HL-60/S4 treated with phorbol 12-myristate 13-acetate at 8.2 ng/mL for 4 days and 3 days (cell line): ENCODE data around the gene MAD1L1.

Experiments used
- in situ Hi-C: fragments of 300-500 bp; cut with MboI; formaldehyde crosslinking; loops from 2 replicates; pipeline ENCODE4 v1.15.0; 2022; ENCODE audit warnings: low sequenced_read_pairs

MAD1L1 gene

GRCh38 chr7:1965579-1966294, 267.0 kb downstream of the MAD1L1 start:
- in situ Hi-C loops = no loop called here

- in situ Hi-C loops = no loop called here
Measured at GRCh38 chr7:1964913-1965578, 267.7 kb downstream of the MAD1L1 start.

- in situ Hi-C loops = no loop called here
Measured at GRCh38 chr7:1964211-1964912, 268.4 kb downstream of the MAD1L1 start.

GRCh38 chr7:1963575-1963974, 269.2 kb downstream of the MAD1L1 start:
- in situ Hi-C loops = no loop called here

GRCh38 chr7:1961701-1962276, 271.0 kb downstream of the MAD1L1 start:
- in situ Hi-C loops = no loop called here

- in situ Hi-C loops = no loop called here
Measured at GRCh38 chr7:1959305-1959704, 273.4 kb downstream of the MAD1L1 start.

- in situ Hi-C loops = no loop called here
Measured at GRCh38 chr7:1957471-1958225, 275.1 kb downstream of the MAD1L1 start.

- in situ Hi-C loops = no loop called here
Measured at GRCh38 chr7:1956611-1957470, 275.9 kb downstream of the MAD1L1 start.

GRCh38 chr7:1956141-1956540, 276.6 kb downstream of the MAD1L1 start:
- in situ Hi-C loops = no loop called here

GRCh38 chr7:1954366-1955004, 278.3 kb downstream of the MAD1L1 start:
- in situ Hi-C loops = no loop called here

- in situ Hi-C loops = no loop called here
Measured at GRCh38 chr7:1953199-1954190, 279.2 kb downstream of the MAD1L1 start.

GRCh38 chr7:1952781-1953180, 280.0 kb downstream of the MAD1L1 start:
- in situ Hi-C loops = no loop called here

- in situ Hi-C loops = no loop called here
Measured at GRCh38 chr7:1952169-1952760, 280.5 kb downstream of the MAD1L1 start.

- in situ Hi-C loops = no loop called here
Measured at GRCh38 chr7:1951600-1951999, 281.1 kb downstream of the MAD1L1 start.

- in situ Hi-C loops = no loop called here
Measured at GRCh38 chr7:1951159-1951536, 281.6 kb downstream of the MAD1L1 start.

- in situ Hi-C loops = no loop called here
Measured at GRCh38 chr7:1950452-1951158, 282.1 kb downstream of the MAD1L1 start.

GRCh38 chr7:1950066-1950451, 282.7 kb downstream of the MAD1L1 start:
- in situ Hi-C loops = no loop called here
